GM23338 (cell line): ENCODE results near the gene CCN2. TPM values are rescaled to one million over a fixed set of nuclear protein-coding genes. Genes with fewer than 3 reads are reported as not detected.

Experiments used
- ATAC-seq: fragments of 200-7000 bp; cut with Tn5 transposase; 3 replicates; pipeline ENCODE4 v1.9.1; 2020
- DNase-seq: peaks from one replicate; pipeline ENCODE4 v3.0.0-alpha.2; 2015; ENCODE audit warnings: low spot score
- H2AFZ ChIP-seq: fragments of 200-600 bp; sonication (generic); 2 replicates; pipeline ENCODE4 v1.8.0; 2016; ENCODE audit warnings: antibody characterized with exemption, mild to moderate bottlenecking, moderate library complexity
- H3F3A ChIP-seq: fragments of 200-600 bp; sonication (generic); replicated peaks from 2 replicates; pipeline ENCODE4 v1.8.0; 2017; ENCODE audit warnings: antibody characterized with exemption, mixed run types, low read depth
- H3K27ac ChIP-seq: fragments of 200-600 bp; sonication (generic); 2 replicates; pipeline ENCODE4 v1.6.1; 2016; ENCODE audit warnings: low read depth
- H3K27me3 ChIP-seq: fragments of 200-600 bp; sonication (generic); 2 replicates; pipeline ENCODE4 v1.8.0; 2016; ENCODE audit warnings: mild to moderate bottlenecking, mixed run types, moderate library complexity; ENCODE audit not compliant: insufficient read depth
- H3K36me3 ChIP-seq: fragments of 200-600 bp; sonication (generic); 2 replicates; pipeline ENCODE4 v1.8.0; 2016; ENCODE audit warnings: mild to moderate bottlenecking; ENCODE audit not compliant: insufficient read depth
- H3K4me1 ChIP-seq: fragments of 200-600 bp; sonication (generic); 2 replicates; pipeline ENCODE4 v1.8.0; 2016; ENCODE audit warnings: mild to moderate bottlenecking, moderate library complexity; ENCODE audit not compliant: insufficient read depth
- H3K4me2 ChIP-seq: fragments of 200-600 bp; sonication (generic); 2 replicates; pipeline ENCODE4 v1.7.1; 2017; ENCODE audit warnings: mixed run types
- H3K4me3 ChIP-seq: fragments of 200-600 bp; sonication (generic); 2 replicates; pipeline ENCODE4 v1.6.1; 2016; ENCODE audit warnings: mixed run types
- H3K79me2 ChIP-seq: fragments of 200-600 bp; sonication (generic); replicated peaks from 2 replicates; pipeline ENCODE4 v1.8.0; 2017; ENCODE audit warnings: mild to moderate bottlenecking; ENCODE audit not compliant: insufficient read depth
- H3K9me2 ChIP-seq: fragments of 200-600 bp; sonication (generic); 2 replicates; pipeline ENCODE4 v1.8.0; 2017; ENCODE audit not compliant: insufficient read depth
- H4K20me1 ChIP-seq: fragments of 200-600 bp; sonication (generic); replicated peaks from 2 replicates; pipeline ENCODE4 v1.8.0; 2017; ENCODE audit warnings: mild to moderate bottlenecking; ENCODE audit not compliant: insufficient read depth
- H3K27ac Mint-ChIP-seq: 2 replicates; pipeline ENCODE4 v1.8.0; 2020; ENCODE audit warnings: inconsistent platforms, mild to moderate bottlenecking, moderate library complexity, mixed read lengths
- H3K27me3 Mint-ChIP-seq: 3 replicates; pipeline ENCODE4 v1.8.0; 2022; ENCODE audit warnings: low read depth, mild to moderate bottlenecking, moderate library complexity, mixed read lengths, inconsistent platforms; ENCODE audit not compliant: insufficient read depth, poor library complexity
- H3K36me3 Mint-ChIP-seq: 3 replicates; pipeline ENCODE4 v1.8.0; 2021; ENCODE audit warnings: low read depth, mild to moderate bottlenecking, inconsistent platforms, moderate library complexity, mixed read lengths
- H3K4me1 Mint-ChIP-seq: 3 replicates; pipeline ENCODE4 v1.8.0; 2020; ENCODE audit warnings: mild to moderate bottlenecking, inconsistent platforms, mixed read lengths
- H3K4me3 Mint-ChIP-seq: 3 replicates; pipeline ENCODE4 v1.8.0; 2021; ENCODE audit warnings: moderate library complexity, mild to moderate bottlenecking, inconsistent platforms, mixed read lengths
- H3K9me3 Mint-ChIP-seq: 3 replicates; pipeline ENCODE4 v1.8.0; 2020; ENCODE audit warnings: moderate library complexity, mild to moderate bottlenecking, inconsistent platforms, mixed read lengths
- CREB1 ChIP-seq: fragments of 250-450 bp; sonication (Bioruptor Pico); IDR thresholded peaks from 2 replicates; pipeline ENCODE4 v1.5.0; 2020; ENCODE audit warnings: low read depth, mild to moderate bottlenecking, moderate library complexity
- EZH2 ChIP-seq: fragments of 200-600 bp; sonication (generic); IDR thresholded peaks from one replicate; pipeline ENCODE4 v1.8.0; 2017; ENCODE audit warnings: antibody characterized with exemption, mild to moderate bottlenecking, low read depth; ENCODE audit not compliant: unreplicated experiment
- EZH2phosphoT487 ChIP-seq: fragments of 200-600 bp; sonication (generic); IDR thresholded peaks from one replicate; pipeline ENCODE4 v1.8.1; 2018; ENCODE audit warnings: antibody characterized with exemption; ENCODE audit not compliant: unreplicated experiment
- JUNB ChIP-seq: IDR thresholded peaks from one replicate; pipeline ENCODE4 v1.6.1; 2016; ENCODE audit warnings: antibody characterized with exemption; ENCODE audit not compliant: unreplicated experiment
- NANOG ChIP-seq: IDR thresholded peaks from 2 replicates; pipeline ENCODE4 v1.6.1; 2016; ENCODE audit warnings: antibody characterized with exemption, borderline replicate concordance
- POLR2AphosphoS5 ChIP-seq: IDR thresholded peaks from 2 replicates; pipeline ENCODE4 v1.6.1; 2016; ENCODE audit warnings: antibody characterized with exemption, low read depth
- STAT1 ChIP-seq: IDR thresholded peaks from one replicate; pipeline ENCODE4 v1.6.1; 2016; ENCODE audit warnings: antibody characterized with exemption; ENCODE audit not compliant: unreplicated experiment
- ZNF114 ChIP-seq: fragments of 250-450 bp; sonication (Bioruptor Pico); IDR thresholded peaks from 2 replicates; pipeline ENCODE4 v1.5.0; 2020; ENCODE audit warnings: mild to moderate bottlenecking, moderate library complexity
- ZNF331 ChIP-seq: fragments of 250-450 bp; sonication (Bioruptor Pico); IDR thresholded peaks from 2 replicates; pipeline ENCODE4 v1.5.0; 2020; ENCODE audit warnings: low read depth, mild to moderate bottlenecking, moderate library complexity
- long read RNA-seq: library from polyadenylated mRNA; unstranded; transcript quantifications from one replicate; pipeline ENCODE4 v2.0.0, GENCODE V29; 2020; ENCODE audit not compliant: unreplicated experiment
- polyA plus RNA-seq: library from polyadenylated mRNA; unstranded; fragments of >200 nt; fragmentation: Nextera tagmentation; extraction: Ambion mirVana; gene quantifications from 2 replicates; pipeline ENCODE4 v1.2.1, GENCODE V29; 2016
- total RNA-seq: library from RNA; depleted of rRNA; stranded (reverse); fragments of >200 nt; shearing (Covaris generic); gene quantifications from 2 replicates; pipeline ENCODE4 v1.2.3, GENCODE V29; 2014; rRNA removed
- TF ChIP-seq, protein P1 (sequence below): fragments of 250-450 bp; sonication (Bioruptor Pico); IDR thresholded peaks from 2 replicates; pipeline ENCODE4 v1.5.0; 2020; ENCODE audit warnings: mild to moderate bottlenecking, moderate library complexity
- TF ChIP-seq, protein P2 (sequence below): IDR thresholded peaks from 2 replicates; pipeline ENCODE4 v1.6.1; 2016; ENCODE audit warnings: antibody characterized with exemption
- TF ChIP-seq, protein P3 (sequence below): IDR thresholded peaks from one replicate; pipeline ENCODE4 v1.6.1; 2018; ENCODE audit warnings: antibody characterized with exemption; ENCODE audit not compliant: unreplicated experiment

Gene CCN2, protein sequence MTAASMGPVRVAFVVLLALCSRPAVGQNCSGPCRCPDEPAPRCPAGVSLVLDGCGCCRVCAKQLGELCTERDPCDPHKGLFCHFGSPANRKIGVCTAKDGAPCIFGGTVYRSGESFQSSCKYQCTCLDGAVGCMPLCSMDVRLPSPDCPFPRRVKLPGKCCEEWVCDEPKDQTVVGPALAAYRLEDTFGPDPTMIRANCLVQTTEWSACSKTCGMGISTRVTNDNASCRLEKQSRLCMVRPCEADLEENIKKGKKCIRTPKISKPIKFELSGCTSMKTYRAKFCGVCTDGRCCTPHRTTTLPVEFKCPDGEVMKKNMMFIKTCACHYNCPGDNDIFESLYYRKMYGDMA
- total RNA-seq (159 and 177 TPM in 2 replicates), polyA plus RNA-seq (113 and 128 TPM in 2 replicates)
- long read RNA-seq, transcript CTGF-201 (5 exons, 2,339 nt) = major isoform, 217 of 237 reads
- long read RNA-seq, partial matches to known transcripts = 11 of 237 reads
- long read RNA-seq, other reads (novel, unspliced or antisense) = 9 of 237 reads

DNA sequence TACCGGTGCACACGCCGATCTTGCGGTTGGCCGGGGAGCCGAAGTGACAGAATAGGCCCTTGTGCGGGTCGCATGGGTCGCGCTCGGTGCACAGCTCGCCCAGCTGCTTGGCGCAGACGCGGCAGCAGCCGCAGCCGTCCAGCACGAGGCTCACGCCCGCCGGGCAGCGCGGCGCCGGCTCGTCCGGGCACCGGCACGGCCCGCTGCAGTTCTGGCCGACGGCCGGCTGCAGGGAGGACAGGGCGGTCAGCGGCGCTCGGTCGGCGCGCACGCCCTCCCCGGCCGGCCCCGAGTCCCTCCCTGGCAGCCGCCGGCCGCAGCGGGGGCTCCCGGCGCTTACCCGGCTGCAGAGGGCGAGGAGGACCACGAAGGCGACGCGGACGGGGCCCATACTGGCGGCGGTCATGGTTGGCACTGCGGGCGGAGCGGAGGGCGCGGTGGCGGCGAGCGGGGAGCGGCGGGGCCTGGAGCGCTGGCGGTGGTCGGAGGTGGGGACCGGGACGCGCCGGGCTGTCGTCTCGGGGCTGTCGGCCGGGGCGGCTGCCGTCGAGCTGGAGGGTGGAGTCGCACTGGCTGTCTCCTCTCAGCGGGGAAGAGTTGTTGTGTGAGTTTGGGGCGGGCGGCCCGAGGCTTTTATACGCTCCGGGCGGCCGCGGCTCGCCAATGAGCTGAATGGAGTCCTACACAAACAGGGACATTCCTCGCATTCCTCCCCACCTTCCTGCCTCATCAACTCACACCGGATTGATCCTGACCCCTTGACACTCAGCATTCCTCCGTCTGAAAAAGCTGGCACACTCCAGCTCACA lies at the start of gene CCN2:
CCN2 (minus strand) TSS at position 606 of the 809 bp plus-strand sequence; CDS start at position 406, 200 bp downstream.
- DNase-seq = peak; percentile 97
- TF ChIP-seq, protein P1, sequence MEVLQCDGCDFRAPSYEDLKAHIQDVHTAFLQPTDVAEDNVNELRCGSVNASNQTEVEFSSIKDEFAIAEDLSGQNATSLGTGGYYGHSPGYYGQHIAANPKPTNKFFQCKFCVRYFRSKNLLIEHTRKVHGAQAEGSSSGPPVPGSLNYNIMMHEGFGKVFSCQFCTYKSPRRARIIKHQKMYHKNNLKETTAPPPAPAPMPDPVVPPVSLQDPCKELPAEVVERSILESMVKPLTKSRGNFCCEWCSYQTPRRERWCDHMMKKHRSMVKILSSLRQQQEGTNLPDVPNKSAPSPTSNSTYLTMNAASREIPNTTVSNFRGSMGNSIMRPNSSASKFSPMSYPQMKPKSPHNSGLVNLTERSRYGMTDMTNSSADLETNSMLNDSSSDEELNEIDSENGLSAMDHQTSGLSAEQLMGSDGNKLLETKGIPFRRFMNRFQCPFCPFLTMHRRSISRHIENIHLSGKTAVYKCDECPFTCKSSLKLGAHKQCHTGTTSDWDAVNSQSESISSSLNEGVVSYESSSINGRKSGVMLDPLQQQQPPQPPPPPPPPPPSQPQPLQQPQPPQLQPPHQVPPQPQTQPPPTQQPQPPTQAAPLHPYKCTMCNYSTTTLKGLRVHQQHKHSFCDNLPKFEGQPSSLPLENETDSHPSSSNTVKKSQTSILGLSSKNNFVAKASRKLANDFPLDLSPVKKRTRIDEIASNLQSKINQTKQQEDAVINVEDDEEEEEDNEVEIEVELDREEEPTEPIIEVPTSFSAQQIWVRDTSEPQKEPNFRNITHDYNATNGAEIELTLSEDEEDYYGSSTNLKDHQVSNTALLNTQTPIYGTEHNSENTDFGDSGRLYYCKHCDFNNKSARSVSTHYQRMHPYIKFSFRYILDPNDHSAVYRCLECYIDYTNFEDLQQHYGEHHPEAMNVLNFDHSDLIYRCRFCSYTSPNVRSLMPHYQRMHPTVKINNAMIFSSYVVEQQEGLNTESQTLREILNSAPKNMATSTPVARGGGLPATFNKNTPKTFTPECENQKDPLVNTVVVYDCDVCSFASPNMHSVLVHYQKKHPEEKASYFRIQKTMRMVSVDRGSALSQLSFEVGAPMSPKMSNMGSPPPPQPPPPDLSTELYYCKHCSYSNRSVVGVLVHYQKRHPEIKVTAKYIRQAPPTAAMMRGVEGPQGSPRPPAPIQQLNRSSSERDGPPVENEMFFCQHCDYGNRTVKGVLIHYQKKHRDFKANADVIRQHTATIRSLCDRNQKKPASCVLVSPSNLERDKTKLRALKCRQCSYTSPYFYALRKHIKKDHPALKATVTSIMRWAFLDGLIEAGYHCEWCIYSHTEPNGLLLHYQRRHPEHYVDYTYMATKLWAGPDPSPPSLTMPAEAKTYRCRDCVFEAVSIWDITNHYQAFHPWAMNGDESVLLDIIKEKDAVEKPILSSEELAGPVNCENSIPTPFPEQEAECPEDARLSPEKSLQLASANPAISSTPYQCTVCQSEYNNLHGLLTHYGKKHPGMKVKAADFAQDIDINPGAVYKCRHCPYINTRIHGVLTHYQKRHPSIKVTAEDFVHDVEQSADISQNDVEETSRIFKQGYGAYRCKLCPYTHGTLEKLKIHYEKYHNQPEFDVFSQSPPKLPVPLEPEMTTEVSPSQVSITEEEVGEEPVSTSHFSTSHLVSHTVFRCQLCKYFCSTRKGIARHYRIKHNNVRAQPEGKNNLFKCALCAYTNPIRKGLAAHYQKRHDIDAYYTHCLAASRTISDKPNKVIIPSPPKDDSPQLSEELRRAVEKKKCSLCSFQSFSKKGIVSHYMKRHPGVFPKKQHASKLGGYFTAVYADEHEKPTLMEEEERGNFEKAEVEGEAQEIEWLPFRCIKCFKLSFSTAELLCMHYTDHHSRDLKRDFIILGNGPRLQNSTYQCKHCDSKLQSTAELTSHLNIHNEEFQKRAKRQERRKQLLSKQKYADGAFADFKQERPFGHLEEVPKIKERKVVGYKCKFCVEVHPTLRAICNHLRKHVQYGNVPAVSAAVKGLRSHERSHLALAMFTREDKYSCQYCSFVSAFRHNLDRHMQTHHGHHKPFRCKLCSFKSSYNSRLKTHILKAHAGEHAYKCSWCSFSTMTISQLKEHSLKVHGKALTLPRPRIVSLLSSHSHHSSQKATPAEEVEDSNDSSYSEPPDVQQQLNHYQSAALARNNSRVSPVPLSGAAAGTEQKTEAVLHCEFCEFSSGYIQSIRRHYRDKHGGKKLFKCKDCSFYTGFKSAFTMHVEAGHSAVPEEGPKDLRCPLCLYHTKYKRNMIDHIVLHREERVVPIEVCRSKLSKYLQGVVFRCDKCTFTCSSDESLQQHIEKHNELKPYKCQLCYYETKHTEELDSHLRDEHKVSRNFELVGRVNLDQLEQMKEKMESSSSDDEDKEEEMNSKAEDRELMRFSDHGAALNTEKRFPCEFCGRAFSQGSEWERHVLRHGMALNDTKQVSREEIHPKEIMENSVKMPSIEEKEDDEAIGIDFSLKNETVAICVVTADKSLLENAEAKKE (CRISPR knock-in tag) = no peak
- TF ChIP-seq ZNF114 (CRISPR knock-in tag) (no peak), ZNF331 (no peak), NANOG (peak; percentile 53; the same call in 1 of the 2 replicates), JUNB (no peak), STAT1 (no peak), EZH2phosphoT487 (no peak), CREB1 (CRISPR knock-in tag) (peak; percentile 46), EZH2 (no peak), POLR2AphosphoS5 (peak; percentile 98)
- TF ChIP-seq, protein P2, sequence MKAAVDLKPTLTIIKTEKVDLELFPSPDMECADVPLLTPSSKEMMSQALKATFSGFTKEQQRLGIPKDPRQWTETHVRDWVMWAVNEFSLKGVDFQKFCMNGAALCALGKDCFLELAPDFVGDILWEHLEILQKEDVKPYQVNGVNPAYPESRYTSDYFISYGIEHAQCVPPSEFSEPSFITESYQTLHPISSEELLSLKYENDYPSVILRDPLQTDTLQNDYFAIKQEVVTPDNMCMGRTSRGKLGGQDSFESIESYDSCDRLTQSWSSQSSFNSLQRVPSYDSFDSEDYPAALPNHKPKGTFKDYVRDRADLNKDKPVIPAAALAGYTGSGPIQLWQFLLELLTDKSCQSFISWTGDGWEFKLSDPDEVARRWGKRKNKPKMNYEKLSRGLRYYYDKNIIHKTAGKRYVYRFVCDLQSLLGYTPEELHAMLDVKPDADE = peak; percentile 62
- TF ChIP-seq, protein P3, sequence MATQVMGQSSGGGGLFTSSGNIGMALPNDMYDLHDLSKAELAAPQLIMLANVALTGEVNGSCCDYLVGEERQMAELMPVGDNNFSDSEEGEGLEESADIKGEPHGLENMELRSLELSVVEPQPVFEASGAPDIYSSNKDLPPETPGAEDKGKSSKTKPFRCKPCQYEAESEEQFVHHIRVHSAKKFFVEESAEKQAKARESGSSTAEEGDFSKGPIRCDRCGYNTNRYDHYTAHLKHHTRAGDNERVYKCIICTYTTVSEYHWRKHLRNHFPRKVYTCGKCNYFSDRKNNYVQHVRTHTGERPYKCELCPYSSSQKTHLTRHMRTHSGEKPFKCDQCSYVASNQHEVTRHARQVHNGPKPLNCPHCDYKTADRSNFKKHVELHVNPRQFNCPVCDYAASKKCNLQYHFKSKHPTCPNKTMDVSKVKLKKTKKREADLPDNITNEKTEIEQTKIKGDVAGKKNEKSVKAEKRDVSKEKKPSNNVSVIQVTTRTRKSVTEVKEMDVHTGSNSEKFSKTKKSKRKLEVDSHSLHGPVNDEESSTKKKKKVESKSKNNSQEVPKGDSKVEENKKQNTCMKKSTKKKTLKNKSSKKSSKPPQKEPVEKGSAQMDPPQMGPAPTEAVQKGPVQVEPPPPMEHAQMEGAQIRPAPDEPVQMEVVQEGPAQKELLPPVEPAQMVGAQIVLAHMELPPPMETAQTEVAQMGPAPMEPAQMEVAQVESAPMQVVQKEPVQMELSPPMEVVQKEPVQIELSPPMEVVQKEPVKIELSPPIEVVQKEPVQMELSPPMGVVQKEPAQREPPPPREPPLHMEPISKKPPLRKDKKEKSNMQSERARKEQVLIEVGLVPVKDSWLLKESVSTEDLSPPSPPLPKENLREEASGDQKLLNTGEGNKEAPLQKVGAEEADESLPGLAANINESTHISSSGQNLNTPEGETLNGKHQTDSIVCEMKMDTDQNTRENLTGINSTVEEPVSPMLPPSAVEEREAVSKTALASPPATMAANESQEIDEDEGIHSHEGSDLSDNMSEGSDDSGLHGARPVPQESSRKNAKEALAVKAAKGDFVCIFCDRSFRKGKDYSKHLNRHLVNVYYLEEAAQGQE = no peak

More for the DNA sequence above, at the start of gene CCN2:
- Mint-ChIP-seq H3K4me1 (peaks cover 75% of the 10 kb centered on the region), H3K27me3 (peaks cover 29% of the 10 kb centered on the region), H3K4me3 (peak within 1 kb of the TSS; percentile 90), H3K9me3 (peaks cover 5% of the 10 kb centered on the region; the same call in 2 of the 3 replicates), H3K27ac (peak within 1 kb of the TSS; percentile 95), H3K36me3 (peaks cover 41% of the 10 kb centered on the region)
- Histone ChIP-seq H3K4me1 (peaks cover 49% of the 10 kb centered on the region), H3K79me2 (peaks cover 24% of the 10 kb centered on the region), H3K27ac (peak within 1 kb of the TSS; percentile 76), H3K4me2 (peak within 1 kb of the TSS; percentile 79), H3K27me3 (no peaks in the 10 kb centered on the region), H2AFZ (no peak within 1 kb of the TSS), H3K4me3 (peak within 1 kb of the TSS; percentile 61), H3K36me3 (peaks cover 19% of the 10 kb centered on the region), H4K20me1 (peaks cover 15% of the 10 kb centered on the region), H3F3A (peaks cover 12% of the 10 kb centered on the region), H3K9me2 (no peaks in the 10 kb centered on the region)
- ATAC-seq = peak; percentile 72
